GM23338 (cell line): Measurements from ENCODE around the gene TMEM145. TPM values are rescaled to one million over a fixed set of nuclear protein-coding genes. Genes with fewer than 3 reads are reported as not detected.
A peak's percentile ranks its signal among the peaks of the same experiment; 100 is the strongest.

Experiments
- ATAC-seq: fragments of 200-7000 bp; cut with Tn5 transposase; 3 replicates; pipeline ENCODE4 v1.9.1; 2020
- DNase-seq: peaks from one replicate; pipeline ENCODE4 v3.0.0-alpha.2; 2015; ENCODE audit warnings: low spot score
- H2AFZ ChIP-seq: fragments of 200-600 bp; sonication (generic); 2 replicates; pipeline ENCODE4 v1.8.0; 2016; ENCODE audit warnings: antibody characterized with exemption, mild to moderate bottlenecking, moderate library complexity
- H3F3A ChIP-seq: fragments of 200-600 bp; sonication (generic); replicated peaks from 2 replicates; pipeline ENCODE4 v1.8.0; 2017; ENCODE audit warnings: antibody characterized with exemption, mixed run types, low read depth
- H3K27ac ChIP-seq: fragments of 200-600 bp; sonication (generic); 2 replicates; pipeline ENCODE4 v1.6.1; 2016; ENCODE audit warnings: low read depth
- H3K27me3 ChIP-seq: fragments of 200-600 bp; sonication (generic); 2 replicates; pipeline ENCODE4 v1.8.0; 2016; ENCODE audit warnings: mild to moderate bottlenecking, mixed run types, moderate library complexity; ENCODE audit not compliant: insufficient read depth
- H3K36me3 ChIP-seq: fragments of 200-600 bp; sonication (generic); 2 replicates; pipeline ENCODE4 v1.8.0; 2016; ENCODE audit warnings: mild to moderate bottlenecking; ENCODE audit not compliant: insufficient read depth
- H3K4me1 ChIP-seq: fragments of 200-600 bp; sonication (generic); 2 replicates; pipeline ENCODE4 v1.8.0; 2016; ENCODE audit warnings: mild to moderate bottlenecking, moderate library complexity; ENCODE audit not compliant: insufficient read depth
- H3K4me2 ChIP-seq: fragments of 200-600 bp; sonication (generic); 2 replicates; pipeline ENCODE4 v1.7.1; 2017; ENCODE audit warnings: mixed run types
- H3K4me3 ChIP-seq: fragments of 200-600 bp; sonication (generic); 2 replicates; pipeline ENCODE4 v1.6.1; 2016; ENCODE audit warnings: mixed run types
- H3K79me2 ChIP-seq: fragments of 200-600 bp; sonication (generic); replicated peaks from 2 replicates; pipeline ENCODE4 v1.8.0; 2017; ENCODE audit warnings: mild to moderate bottlenecking; ENCODE audit not compliant: insufficient read depth
- H3K9me2 ChIP-seq: fragments of 200-600 bp; sonication (generic); 2 replicates; pipeline ENCODE4 v1.8.0; 2017; ENCODE audit not compliant: insufficient read depth
- H4K20me1 ChIP-seq: fragments of 200-600 bp; sonication (generic); replicated peaks from 2 replicates; pipeline ENCODE4 v1.8.0; 2017; ENCODE audit warnings: mild to moderate bottlenecking; ENCODE audit not compliant: insufficient read depth
- H3K27ac Mint-ChIP-seq: 2 replicates; pipeline ENCODE4 v1.8.0; 2020; ENCODE audit warnings: inconsistent platforms, mild to moderate bottlenecking, moderate library complexity, mixed read lengths
- H3K27me3 Mint-ChIP-seq: 3 replicates; pipeline ENCODE4 v1.8.0; 2022; ENCODE audit warnings: low read depth, mild to moderate bottlenecking, moderate library complexity, mixed read lengths, inconsistent platforms; ENCODE audit not compliant: insufficient read depth, poor library complexity
- H3K36me3 Mint-ChIP-seq: 3 replicates; pipeline ENCODE4 v1.8.0; 2021; ENCODE audit warnings: low read depth, mild to moderate bottlenecking, inconsistent platforms, moderate library complexity, mixed read lengths
- H3K4me1 Mint-ChIP-seq: 3 replicates; pipeline ENCODE4 v1.8.0; 2020; ENCODE audit warnings: mild to moderate bottlenecking, inconsistent platforms, mixed read lengths
- H3K4me3 Mint-ChIP-seq: 3 replicates; pipeline ENCODE4 v1.8.0; 2021; ENCODE audit warnings: moderate library complexity, mild to moderate bottlenecking, inconsistent platforms, mixed read lengths
- H3K9me3 Mint-ChIP-seq: 3 replicates; pipeline ENCODE4 v1.8.0; 2020; ENCODE audit warnings: moderate library complexity, mild to moderate bottlenecking, inconsistent platforms, mixed read lengths
- CREB1 ChIP-seq: fragments of 250-450 bp; sonication (Bioruptor Pico); IDR thresholded peaks from 2 replicates; pipeline ENCODE4 v1.5.0; 2020; ENCODE audit warnings: low read depth, mild to moderate bottlenecking, moderate library complexity
- CTCF ChIP-seq, 2 experiments: fragments of 200-600 bp in 1 of 2; sonication (generic) in 1 of 2; conservative IDR thresholded peaks; 2 replicates each; pipeline versions ENCODE4 v1.5.1 to v1.6.1; 2016 to 2017; ENCODE audit warnings: antibody characterized with exemption in 2 of 2, low read depth in 2 of 2, mild to moderate bottlenecking in 2 of 2, moderate library complexity in 1 of 2
- ETS1 ChIP-seq: IDR thresholded peaks from 2 replicates; pipeline ENCODE4 v1.6.1; 2016; ENCODE audit warnings: antibody characterized with exemption
- JUNB ChIP-seq: IDR thresholded peaks from one replicate; pipeline ENCODE4 v1.6.1; 2016; ENCODE audit warnings: antibody characterized with exemption; ENCODE audit not compliant: unreplicated experiment
- POLR2AphosphoS5 ChIP-seq: IDR thresholded peaks from 2 replicates; pipeline ENCODE4 v1.6.1; 2016; ENCODE audit warnings: antibody characterized with exemption, low read depth
- STAT1 ChIP-seq: IDR thresholded peaks from one replicate; pipeline ENCODE4 v1.6.1; 2016; ENCODE audit warnings: antibody characterized with exemption; ENCODE audit not compliant: unreplicated experiment
- polyA plus RNA-seq: library from polyadenylated mRNA; unstranded; fragments of >200 nt; fragmentation: Nextera tagmentation; extraction: Ambion mirVana; gene quantifications from 2 replicates; pipeline ENCODE4 v1.2.1, GENCODE V29; 2016
- total RNA-seq: library from RNA; depleted of rRNA; stranded (reverse); fragments of >200 nt; shearing (Covaris generic); gene quantifications from 2 replicates; pipeline ENCODE4 v1.2.3, GENCODE V29; 2014

Gene TMEM145
- total and polyA plus RNA-seq, 2 experiments from 2014 or later, result 1.9 to 5.4 TPM

- H3K9me2 ChIP-seq, result no peaks in the 10 kb centered on the region
- Mint-ChIP-seq H3K4me3 (no peak overlapping the region), H3K27me3 (peaks cover 25% of the 10 kb centered on the region), H3K27ac (no peak overlapping the region), H3K9me3 (no peaks in the 10 kb centered on the region), H3K36me3 (peaks cover 8% of the 10 kb centered on the region), H3K4me1 (peaks cover 39% of the 10 kb centered on the region)
- 0 out of 2 replicates have a peak, but pooled peaks cover 4% of the 10 kb centered on the region for H3K36me3 ChIP-seq
- peaks cover 32% of the 10 kb centered on the region for H3K4me1 ChIP-seq
- H3F3A ChIP-seq, result peaks cover 23% of the 10 kb centered on the region
- peak overlapping the region; percentile 82 for H3K4me2 ChIP-seq
- ATAC-seq, result peak; percentile 30
- TF ChIP-seq STAT1 (no peak), POLR2AphosphoS5 (peak; percentile 61), ETS1 (no peak), CREB1 (CRISPR knock-in tag) (peak; percentile 51)
- no peaks in the 10 kb centered on the region for H3K27me3 ChIP-seq
- peak; percentile 98 for DNase-seq
- no peak overlapping the region for H2AFZ ChIP-seq
- no peak overlapping the region for H3K27ac ChIP-seq
- H3K4me3 ChIP-seq, result peak overlapping the region; percentile 61
- no peaks in the 10 kb centered on the region; the same call in 1 of the 2 replicates for H4K20me1 ChIP-seq
- H3K79me2 ChIP-seq, result peaks cover 20% of the 10 kb centered on the region
Measured at GRCh38 chr19:42283188-42284065, 29.7 kb upstream of the TMEM145 start.

GRCh38 chr19:42284066-42284501, 29.0 kb upstream of the TMEM145 start:
- 0 out of 2 replicates have a peak, but pooled peaks cover 4% of the 10 kb centered on the region for H3K36me3 ChIP-seq
- no peak overlapping the region for H3K4me3 Mint-ChIP-seq
- no peaks in the 10 kb centered on the region for H3K27me3 ChIP-seq
- TF ChIP-seq POLR2AphosphoS5 (0 out of 2 replicates have a peak, but pooled peaks have one; percentile 11), CTCF (conservative IDR thresholded peaks at IDR 0.05; ENCODE audit: low read depth in 2 of 2) (no peak), JUNB (no peak), STAT1 (no peak)
- no peaks in the 10 kb centered on the region; the same call in 1 of the 2 replicates for H4K20me1 ChIP-seq
- H2AFZ ChIP-seq, result no peak overlapping the region
- H3K36me3 Mint-ChIP-seq, result peaks cover 10% of the 10 kb centered on the region
- peaks cover 34% of the 10 kb centered on the region for H3K4me1 Mint-ChIP-seq
- no peak overlapping the region for H3K4me2 ChIP-seq
- peak overlapping the region; percentile 43; the same call in 1 of the 2 replicates for H3K4me3 ChIP-seq
- peaks cover 32% of the 10 kb centered on the region for H3K4me1 ChIP-seq
- peak; percentile 54 for DNase-seq
- no peaks in the 10 kb centered on the region for H3K9me2 ChIP-seq
- peaks cover 23% of the 10 kb centered on the region for H3K27me3 Mint-ChIP-seq
- no peak for ATAC-seq
- H3K9me3 Mint-ChIP-seq, result no peaks in the 10 kb centered on the region
- peaks cover 20% of the 10 kb centered on the region for H3K79me2 ChIP-seq
- no peak overlapping the region for H3K27ac ChIP-seq
- peaks cover 23% of the 10 kb centered on the region for H3F3A ChIP-seq
- no peak overlapping the region for H3K27ac Mint-ChIP-seq
